HEK293 (cell line): Measurements from ENCODE around the gene HNRNPUL2.

Source experiments
- ELK4 ChIP-seq: IDR thresholded peaks from 2 replicates; pipeline ENCODE4 v1.6.1; 2011; ENCODE audit warnings: mild to moderate bottlenecking, low read depth, low read length, borderline replicate concordance
- HIC1 ChIP-seq: fragments of 450-650 bp; formaldehyde crosslinking; IDR thresholded peaks from 2 replicates; pipeline ENCODE4 v1.5.1; 2016; ENCODE audit warnings: missing biosample characterization, missing genetic modification characterization
- KLF1 ChIP-seq: fragments of 450-650 bp; formaldehyde crosslinking; IDR thresholded peaks from 2 replicates; pipeline ENCODE4 v1.5.1; 2016; ENCODE audit warnings: missing biosample characterization, missing genetic modification characterization
- PATZ1 ChIP-seq: fragments of 450-650 bp; formaldehyde crosslinking; IDR thresholded peaks from 2 replicates; pipeline ENCODE4 v1.5.1; 2016; ENCODE audit warnings: missing biosample characterization, missing genetic modification characterization
- SALL2 ChIP-seq: fragments of 450-650 bp; formaldehyde crosslinking; IDR thresholded peaks from 2 replicates; pipeline ENCODE4 v1.5.0; 2017; ENCODE audit warnings: missing biosample characterization, mild to moderate bottlenecking, missing genetic modification characterization, borderline replicate concordance
- SCRT1 ChIP-seq: fragments of 450-650 bp; formaldehyde crosslinking; IDR thresholded peaks from 2 replicates; pipeline ENCODE4 v1.5.1; 2016; ENCODE audit warnings: missing biosample characterization, missing genetic modification characterization, borderline replicate concordance
- ZBTB1 ChIP-seq: fragments of 450-650 bp; formaldehyde crosslinking; IDR thresholded peaks from 2 replicates; pipeline ENCODE4 v1.5.1; 2016; ENCODE audit warnings: missing biosample characterization, missing genetic modification characterization
- ZBTB11 ChIP-seq: fragments of 450-650 bp; formaldehyde crosslinking; conservative IDR thresholded peaks from 2 replicates; pipeline ENCODE4 v1.5.1; 2016; ENCODE audit warnings: low read depth, missing biosample characterization, missing genetic modification characterization
- ZBTB26 ChIP-seq: fragments of 450-650 bp; formaldehyde crosslinking; optimal IDR thresholded peaks from 2 replicates; pipeline ENCODE3; 2016; ENCODE audit warnings: missing biosample characterization, mild to moderate bottlenecking, missing genetic modification characterization
- ZBTB49 ChIP-seq: fragments of 450-650 bp; formaldehyde crosslinking; IDR thresholded peaks from 2 replicates; pipeline ENCODE4 v1.5.1; 2016; ENCODE audit warnings: missing biosample characterization, missing genetic modification characterization, low read depth
- ZBTB7A ChIP-seq: fragments of 450-650 bp; formaldehyde crosslinking; IDR thresholded peaks from 2 replicates; pipeline ENCODE4 v1.5.1; 2016; ENCODE audit warnings: low read depth, missing biosample characterization, missing genetic modification characterization
- ZFP69B ChIP-seq: fragments of 450-650 bp; formaldehyde crosslinking; IDR thresholded peaks from 2 replicates; pipeline ENCODE4 v1.5.1; 2016; ENCODE audit warnings: missing biosample characterization, missing genetic modification characterization
- ZNF132 ChIP-seq: fragments of 450-650 bp; formaldehyde crosslinking; IDR thresholded peaks from 2 replicates; pipeline ENCODE4 v1.5.1; 2017; ENCODE audit warnings: missing biosample characterization, missing genetic modification characterization, borderline replicate concordance
- ZNF155 ChIP-seq: fragments of 450-650 bp; formaldehyde crosslinking; IDR thresholded peaks from 2 replicates; pipeline ENCODE4 v1.5.1; 2016; ENCODE audit warnings: missing biosample characterization, missing genetic modification characterization
- ZNF19 ChIP-seq: fragments of 450-650 bp; formaldehyde crosslinking; IDR thresholded peaks from 2 replicates; pipeline ENCODE4; 2016; ENCODE audit warnings: missing biosample characterization, missing genetic modification characterization, low read depth
- ZNF214 ChIP-seq: fragments of 450-650 bp; formaldehyde crosslinking; IDR thresholded peaks from 2 replicates; pipeline ENCODE4 v1.5.1; 2017; ENCODE audit warnings: missing biosample characterization, mild to moderate bottlenecking, missing genetic modification characterization, borderline replicate concordance
- ZNF223 ChIP-seq: fragments of 450-650 bp; formaldehyde crosslinking; IDR thresholded peaks from 2 replicates; pipeline ENCODE4 v1.5.1; 2016; ENCODE audit warnings: missing biosample characterization, missing genetic modification characterization
- ZNF521 ChIP-seq: fragments of 450-650 bp; formaldehyde crosslinking; IDR thresholded peaks from 2 replicates; pipeline ENCODE4 v1.5.1; 2017; ENCODE audit warnings: missing biosample characterization, mild to moderate bottlenecking, missing genetic modification characterization
- ZNF629 ChIP-seq: fragments of 450-650 bp; formaldehyde crosslinking; IDR thresholded peaks from 2 replicates; pipeline ENCODE4 v1.5.1; 2017; ENCODE audit warnings: missing biosample characterization, missing genetic modification characterization
- ZSCAN16 ChIP-seq: fragments of 450-650 bp; formaldehyde crosslinking; IDR thresholded peaks from 2 replicates; pipeline ENCODE4 v1.5.1; 2016; ENCODE audit warnings: missing biosample characterization, missing genetic modification characterization
- ZSCAN18 ChIP-seq: fragments of 450-650 bp; formaldehyde crosslinking; IDR thresholded peaks from 2 replicates; pipeline ENCODE4 v1.5.1; 2016; ENCODE audit warnings: missing biosample characterization, missing genetic modification characterization
- TF ChIP-seq, protein P1 (sequence below): fragments of 450-650 bp; formaldehyde crosslinking; IDR thresholded peaks from 2 replicates; pipeline ENCODE4 v1.5.1; 2016; ENCODE audit warnings: missing biosample characterization, missing genetic modification characterization

The HNRNPUL2 gene

GRCh38 chr11:62709247-62710000 lies 17.8 kb downstream of the HNRNPUL2 start (continued):
- peak; percentile 91 for TF ChIP-seq ZBTB11
- no peak for TF ChIP-seq ZFP69B (tag by site-specific recombination)
- no peak for TF ChIP-seq ZNF214
- TF ChIP-seq SALL2, result no peak
- TF ChIP-seq ELK4, result no peak
- no peak for TF ChIP-seq SCRT1 (tag by site-specific recombination)
- TF ChIP-seq ZBTB7A (tag by site-specific recombination), result no peak
- TF ChIP-seq ZNF132 (tag by site-specific recombination), result no peak
- no peak for TF ChIP-seq ZBTB1 (tag by site-specific recombination)
- TF ChIP-seq ZNF629 (tag by site-specific recombination), result no peak
- no peak for TF ChIP-seq HIC1 (tag by site-specific recombination)
- TF ChIP-seq ZSCAN18 (tag by site-specific recombination), result no peak
- TF ChIP-seq ZBTB26 (tag by site-specific recombination), result peak; percentile 31
- TF ChIP-seq ZNF223, result no peak
- TF ChIP-seq, protein P1, sequence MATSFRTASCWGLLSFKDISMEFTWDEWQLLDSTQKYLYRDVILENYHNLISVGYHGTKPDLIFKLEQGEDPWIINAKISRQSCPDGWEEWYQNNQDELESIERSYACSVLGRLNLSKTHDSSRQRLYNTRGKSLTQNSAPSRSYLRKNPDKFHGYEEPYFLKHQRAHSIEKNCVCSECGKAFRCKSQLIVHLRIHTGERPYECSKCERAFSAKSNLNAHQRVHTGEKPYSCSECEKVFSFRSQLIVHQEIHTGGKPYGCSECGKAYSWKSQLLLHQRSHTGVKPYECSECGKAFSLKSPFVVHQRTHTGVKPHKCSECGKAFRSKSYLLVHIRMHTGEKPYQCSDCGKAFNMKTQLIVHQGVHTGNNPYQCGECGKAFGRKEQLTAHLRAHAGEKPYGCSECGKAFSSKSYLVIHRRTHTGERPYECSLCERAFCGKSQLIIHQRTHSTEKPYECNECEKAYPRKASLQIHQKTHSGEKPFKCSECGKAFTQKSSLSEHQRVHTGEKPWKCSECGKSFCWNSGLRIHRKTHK (tag by site-specific recombination), result no peak
- TF ChIP-seq ZNF521 (tag by site-specific recombination), result no peak
- TF ChIP-seq ZNF19 (tag by site-specific recombination), result no peak
- peak; percentile 43; the same call in 1 of the 2 replicates for TF ChIP-seq PATZ1 (tag by site-specific recombination)
- TF ChIP-seq ZBTB49, result no peak
- TF ChIP-seq KLF1 (tag by site-specific recombination), result no peak
- no peak for TF ChIP-seq ZNF155 (tag by site-specific recombination)
- TF ChIP-seq ZSCAN16 (tag by site-specific recombination), result no peak
